Keratinocyte (primary cell): ENCODE data around the gene MCUR1.

ENCODE experiments used
- EZH2 ChIP-seq: IDR thresholded peaks from one replicate; pipeline ENCODE4 v1.6.1; 2012; ENCODE audit warnings: inconsistent platforms, mild to moderate bottlenecking, low read length, moderate library complexity
- TF ChIP-seq, protein P1 (sequence below), 3 experiments: IDR thresholded peaks in 1 of 3; conservative IDR thresholded peaks in 1 of 3; optimal IDR thresholded peaks in 1 of 3; 2 replicates in 2 of 3; 3 replicates in 1 of 3; pipeline versions ENCODE3 to v1.5.1; 2011; ENCODE audit warnings: low read length in 3 of 3, mild to moderate bottlenecking in 3 of 3, moderate library complexity in 2 of 3, control low read depth in 1 of 3, inconsistent platforms in 1 of 3; ENCODE audit not compliant: insufficient read depth in 2 of 3; ENCODE audit errors: extremely low read depth in 1 of 3

DNA sequence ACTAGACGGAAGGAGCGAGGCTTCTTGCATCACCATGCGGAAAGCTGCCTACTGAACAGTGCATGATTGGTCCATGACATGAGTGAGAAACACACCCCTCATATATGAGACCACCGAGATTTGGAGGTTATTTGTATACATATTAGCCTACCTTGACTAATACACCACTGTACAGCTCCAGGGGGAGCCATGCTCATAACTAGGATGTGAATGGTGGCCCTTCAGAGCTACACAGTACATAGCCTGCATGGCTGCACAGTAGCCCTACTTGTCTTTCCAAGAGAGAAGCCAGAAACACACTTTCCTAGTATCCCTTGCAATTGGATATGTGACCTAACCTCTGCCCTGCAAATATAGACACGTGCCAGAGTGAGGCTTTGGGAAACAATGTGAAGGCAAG is 21.8 kb upstream of the MCUR1 start:
- TF ChIP-seq, protein P1, sequence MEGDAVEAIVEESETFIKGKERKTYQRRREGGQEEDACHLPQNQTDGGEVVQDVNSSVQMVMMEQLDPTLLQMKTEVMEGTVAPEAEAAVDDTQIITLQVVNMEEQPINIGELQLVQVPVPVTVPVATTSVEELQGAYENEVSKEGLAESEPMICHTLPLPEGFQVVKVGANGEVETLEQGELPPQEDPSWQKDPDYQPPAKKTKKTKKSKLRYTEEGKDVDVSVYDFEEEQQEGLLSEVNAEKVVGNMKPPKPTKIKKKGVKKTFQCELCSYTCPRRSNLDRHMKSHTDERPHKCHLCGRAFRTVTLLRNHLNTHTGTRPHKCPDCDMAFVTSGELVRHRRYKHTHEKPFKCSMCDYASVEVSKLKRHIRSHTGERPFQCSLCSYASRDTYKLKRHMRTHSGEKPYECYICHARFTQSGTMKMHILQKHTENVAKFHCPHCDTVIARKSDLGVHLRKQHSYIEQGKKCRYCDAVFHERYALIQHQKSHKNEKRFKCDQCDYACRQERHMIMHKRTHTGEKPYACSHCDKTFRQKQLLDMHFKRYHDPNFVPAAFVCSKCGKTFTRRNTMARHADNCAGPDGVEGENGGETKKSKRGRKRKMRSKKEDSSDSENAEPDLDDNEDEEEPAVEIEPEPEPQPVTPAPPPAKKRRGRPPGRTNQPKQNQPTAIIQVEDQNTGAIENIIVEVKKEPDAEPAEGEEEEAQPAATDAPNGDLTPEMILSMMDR (optimal IDR thresholded peaks at IDR 0.05 in 1 of 3, IDR thresholded peaks at IDR 0.05 in 1 of 3, conservative IDR thresholded peaks at IDR 0.05 in 1 of 3; ENCODE audit: extremely low read depth in 1 of 3, insufficient read depth in 2 of 3, low read length in 3 of 3) = no peak
- TF ChIP-seq EZH2 = no peak
